HG02973 (cell line): ENCODE measurements around the gene IKZF2.

Experiments used
- ATAC-seq: cut with Tn5 transposase; IDR thresholded peaks from one replicate; pipeline ENCODE4 v1.9.1; 2021; ENCODE audit warnings: moderate library complexity; ENCODE audit not compliant: unreplicated experiment

Gene IKZF2

GRCh38 chr2:212962691-212963090 lies 188.7 kb downstream of the IKZF2 start:
- no peak for ATAC-seq

GRCh38 chr2:212961255-212961654 lies 190.2 kb downstream of the IKZF2 start:
- ATAC-seq = no peak

GRCh38 chr2:212960336-212960735 lies 191.1 kb downstream of the IKZF2 start:
- ATAC-seq = no peak

- ATAC-seq = no peak
Observed at GRCh38 chr2:212959471-212960117, 191.8 kb downstream of the IKZF2 start.

- ATAC-seq = no peak
Observed at GRCh38 chr2:212958757-212959295, 192.6 kb downstream of the IKZF2 start.

- ATAC-seq = no peak
Observed at GRCh38 chr2:212958133-212958532, 193.3 kb downstream of the IKZF2 start.

GRCh38 chr2:212957624-212958023 lies 193.8 kb downstream of the IKZF2 start:
- ATAC-seq = no peak

GRCh38 chr2:212956665-212957607 lies 194.5 kb downstream of the IKZF2 start:
- no peak for ATAC-seq

- ATAC-seq = peak; percentile 93
Observed at GRCh38 chr2:212953170-212953920, 198.1 kb downstream of the IKZF2 start.

GRCh38 chr2:212949786-212950185 lies 201.6 kb downstream of the IKZF2 start:
- ATAC-seq = no peak
